Measurements from ENCODE around the gene CHST1. TPM values are rescaled to one million over a fixed set of nuclear protein-coding genes. Genes with fewer than 3 reads are reported as not detected.

Gene CHST1
- total RNA-seq, 2 experiments from 2014 or later = 0.35 TPM; not detected in 1

DNA sequence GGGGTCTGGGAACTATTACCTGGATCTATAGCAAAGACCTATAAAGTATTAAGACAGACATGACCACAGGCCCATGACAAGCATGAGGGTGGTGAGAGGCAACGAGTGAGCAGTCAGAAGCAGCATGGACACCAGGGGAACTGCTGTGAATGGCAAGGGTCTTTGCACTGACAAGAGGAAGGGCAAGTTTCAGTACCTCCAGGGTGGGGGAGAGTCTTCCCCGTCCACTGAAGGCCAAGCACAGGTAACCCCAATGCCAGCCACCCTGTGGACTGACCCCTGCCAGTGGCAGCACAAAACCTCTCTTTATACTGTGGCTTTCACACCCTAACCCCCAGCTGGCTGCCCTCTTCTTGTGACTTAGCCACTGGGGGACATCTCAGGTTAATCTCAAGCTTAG lies 55.5 kb downstream of the CHST1 start:
- H3K4me3 Mint-ChIP-seq = no peak overlapping the region
- H3K4me1 Mint-ChIP-seq = no peaks in the 10 kb centered on the region
- peaks cover 21% of the 10 kb centered on the region for H3K27me3 Mint-ChIP-seq
- no peak overlapping the region for H3K27ac Mint-ChIP-seq
- H3K9me3 Mint-ChIP-seq (ENCODE audit: low read depth) = no peaks in the 10 kb centered on the region
- CTCF ChIA-PET = no interaction called here
- H3K36me3 Mint-ChIP-seq = no peaks in the 10 kb centered on the region
- DNase-seq = peak; percentile 21
- no peak for ATAC-seq

DNA sequence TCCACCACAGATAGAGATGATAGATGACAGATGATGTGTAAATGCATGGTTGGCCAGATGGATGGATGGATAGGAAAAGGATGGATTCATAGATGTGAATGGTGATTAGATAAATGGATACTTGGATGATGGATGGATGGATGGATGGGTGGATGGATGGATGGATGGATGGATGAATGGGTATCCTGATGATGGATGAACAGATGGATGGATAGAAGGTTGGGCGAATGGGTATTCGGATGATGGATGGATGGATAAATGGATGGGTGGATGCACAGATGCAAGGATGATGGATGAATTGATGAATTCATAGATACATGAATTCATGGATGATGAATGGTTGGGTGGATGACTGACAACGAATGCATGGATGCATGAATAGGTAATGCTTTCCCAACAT lies 56.1 kb downstream of the CHST1 start:
- ATAC-seq = no peak
- H3K4me1 Mint-ChIP-seq = no peaks in the 10 kb centered on the region
- no peaks in the 10 kb centered on the region for H3K36me3 Mint-ChIP-seq
- no peaks in the 10 kb centered on the region for H3K9me3 Mint-ChIP-seq (ENCODE audit: low read depth)
- DNase-seq = peak; percentile 8
- CTCF ChIA-PET = no interaction called here
- no peak overlapping the region for H3K27ac Mint-ChIP-seq
- H3K4me3 Mint-ChIP-seq = no peak overlapping the region
- peaks cover 21% of the 10 kb centered on the region for H3K27me3 Mint-ChIP-seq

DNA sequence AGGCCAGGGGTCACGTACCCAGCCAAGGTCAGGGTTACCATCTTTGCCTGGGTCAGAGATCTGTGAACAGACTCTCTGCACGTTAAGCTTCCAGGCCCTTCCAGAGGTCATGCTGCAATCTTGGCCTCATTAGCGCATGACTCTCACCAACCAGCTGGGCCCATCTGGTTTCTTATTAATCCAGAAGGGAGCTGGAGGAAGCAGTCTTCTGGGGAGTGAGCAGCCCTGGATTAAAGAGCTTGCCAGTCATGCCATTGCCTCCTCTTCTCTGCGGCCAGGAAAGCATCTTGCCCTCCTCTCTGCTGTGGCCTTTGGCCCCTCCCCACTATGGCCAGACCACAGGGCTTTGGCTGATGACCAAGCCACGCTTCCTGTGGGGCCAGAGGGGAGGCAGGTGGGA lies 57.4 kb downstream of the CHST1 start:
- DNase-seq (peak; percentile 2), ATAC-seq (no peak)
- CTCF ChIA-PET = no interaction called here
- H3K4me1 Mint-ChIP-seq = no peaks in the 10 kb centered on the region
- no peaks in the 10 kb centered on the region for H3K9me3 Mint-ChIP-seq (ENCODE audit: low read depth)
- no peaks in the 10 kb centered on the region for H3K36me3 Mint-ChIP-seq
- peaks cover 27% of the 10 kb centered on the region for H3K27me3 Mint-ChIP-seq
- H3K4me3 Mint-ChIP-seq = no peak overlapping the region
- no peak overlapping the region for H3K27ac Mint-ChIP-seq

DNA sequence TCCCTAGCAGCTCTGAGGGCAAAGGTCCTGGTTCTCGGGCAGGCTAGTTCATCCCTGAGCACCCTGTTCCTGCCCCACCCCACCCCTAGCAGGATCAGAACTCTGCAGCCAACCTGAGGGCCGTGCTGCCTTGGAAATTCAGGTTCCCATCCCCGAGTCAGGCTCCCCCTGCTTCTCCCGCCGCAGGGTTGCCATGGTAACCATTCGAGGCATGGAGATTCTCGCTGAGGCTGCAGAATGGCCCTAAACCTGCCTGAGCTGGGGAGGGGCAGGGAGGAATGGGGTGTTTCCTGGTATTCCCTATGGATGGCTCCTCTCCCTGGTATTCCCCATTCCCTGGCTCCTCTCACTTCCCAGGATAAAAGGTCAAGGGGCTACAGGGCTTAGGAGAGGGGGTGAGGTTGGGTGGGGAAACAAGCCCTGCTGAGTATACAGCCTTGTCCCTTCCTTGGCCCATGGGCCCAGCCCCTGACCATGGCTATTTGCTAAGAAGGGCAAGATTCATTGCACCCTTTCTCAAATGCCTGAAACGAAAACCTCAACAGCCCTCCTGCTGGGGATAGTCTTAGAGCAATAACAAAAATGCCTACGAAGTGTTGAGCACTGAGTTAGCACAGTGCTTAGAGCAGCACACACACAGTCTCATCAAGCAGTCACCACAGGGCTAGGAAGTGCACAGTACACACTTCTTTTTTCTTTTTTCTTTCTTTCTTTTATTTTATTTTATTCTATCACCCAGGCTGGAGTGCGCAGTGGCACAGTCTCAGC lies 58.7 kb downstream of the CHST1 start:
- ATAC-seq = no peak
- no peaks in the 10 kb centered on the region for H3K36me3 Mint-ChIP-seq
- H3K4me1 Mint-ChIP-seq = no peaks in the 10 kb centered on the region
- H3K27me3 Mint-ChIP-seq = peaks cover 27% of the 10 kb centered on the region
- CTCF ChIA-PET = no interaction called here
- H3K27ac Mint-ChIP-seq = no peak overlapping the region
- H3K9me3 Mint-ChIP-seq (ENCODE audit: low read depth) = no peaks in the 10 kb centered on the region
- H3K4me3 Mint-ChIP-seq = no peak overlapping the region
- no peak for DNase-seq

DNA sequence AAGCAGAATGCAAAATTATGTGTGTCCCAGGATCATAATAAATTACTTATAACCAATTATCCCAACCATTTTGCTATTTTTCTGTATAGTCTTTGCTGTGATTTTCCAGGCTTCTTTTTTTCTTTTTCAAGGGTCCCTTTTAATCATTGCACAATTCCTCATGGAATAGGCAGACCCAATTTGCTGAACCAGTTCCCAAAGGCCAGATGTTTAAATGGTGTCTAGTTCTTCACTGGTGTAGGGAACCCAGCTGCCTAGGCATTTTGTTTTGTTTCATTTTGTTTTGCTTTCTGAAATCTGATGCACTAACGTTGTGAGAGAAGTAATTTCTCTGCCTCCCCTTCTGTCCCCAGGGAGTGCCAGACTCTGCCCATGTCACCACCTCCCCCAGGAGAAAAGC lies 60.4 kb downstream of the CHST1 start:
- peaks cover 26% of the 10 kb centered on the region for H3K27me3 Mint-ChIP-seq
- H3K27ac Mint-ChIP-seq = no peak overlapping the region
- DNase-seq (no peak), ATAC-seq (no peak)
- H3K4me1 Mint-ChIP-seq = no peaks in the 10 kb centered on the region
- no peaks in the 10 kb centered on the region for H3K9me3 Mint-ChIP-seq (ENCODE audit: low read depth)
- no peak overlapping the region for H3K4me3 Mint-ChIP-seq
- no peaks in the 10 kb centered on the region for H3K36me3 Mint-ChIP-seq
- CTCF ChIA-PET = no interaction called here

DNA sequence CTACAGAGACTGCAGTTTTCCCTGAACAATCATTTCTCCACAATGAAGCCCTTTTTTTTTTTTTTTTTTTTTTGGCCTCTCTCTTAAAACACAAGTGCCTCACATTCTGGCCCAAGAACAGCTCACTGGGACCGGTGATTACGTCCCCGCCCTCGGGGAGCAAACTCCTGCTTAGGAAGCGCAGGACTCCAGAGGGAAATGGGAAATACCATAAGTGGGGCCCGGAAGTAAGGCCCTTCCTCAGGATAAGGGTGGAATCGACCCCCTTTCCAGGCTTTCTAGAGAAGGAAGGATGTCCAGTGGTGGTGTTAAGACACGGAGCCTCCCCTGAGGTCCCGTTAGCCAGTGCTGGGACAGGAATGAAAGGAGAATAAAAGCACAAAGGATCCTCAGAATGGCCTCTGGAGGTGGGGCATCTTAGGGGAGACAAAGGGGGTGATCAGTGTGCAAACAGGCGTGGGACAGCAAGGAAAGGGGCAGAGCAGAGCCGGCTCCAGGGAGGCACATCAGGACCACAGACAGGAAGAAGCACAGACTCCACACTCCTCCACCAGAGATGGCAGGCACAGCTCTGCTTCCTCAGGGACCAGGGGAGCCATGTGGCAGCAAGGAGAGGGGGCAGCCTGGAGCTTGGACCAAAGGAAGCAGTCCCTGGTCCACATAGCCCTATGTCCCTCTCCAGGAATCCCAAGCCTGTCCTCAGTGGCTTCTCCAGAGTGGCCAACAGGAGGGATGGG lies 61.3 kb downstream of the CHST1 start:
- Mint-ChIP-seq H3K27me3 (peaks cover 24% of the 10 kb centered on the region), H3K27ac (no peak overlapping the region), H3K4me3 (no peak overlapping the region), H3K4me1 (no peaks in the 10 kb centered on the region), H3K36me3 (no peaks in the 10 kb centered on the region), H3K9me3 (ENCODE audit: low read depth) (no peaks in the 10 kb centered on the region)
- no peak for DNase-seq
- ATAC-seq = no peak
- CTCF ChIA-PET = no interaction called here

DNA sequence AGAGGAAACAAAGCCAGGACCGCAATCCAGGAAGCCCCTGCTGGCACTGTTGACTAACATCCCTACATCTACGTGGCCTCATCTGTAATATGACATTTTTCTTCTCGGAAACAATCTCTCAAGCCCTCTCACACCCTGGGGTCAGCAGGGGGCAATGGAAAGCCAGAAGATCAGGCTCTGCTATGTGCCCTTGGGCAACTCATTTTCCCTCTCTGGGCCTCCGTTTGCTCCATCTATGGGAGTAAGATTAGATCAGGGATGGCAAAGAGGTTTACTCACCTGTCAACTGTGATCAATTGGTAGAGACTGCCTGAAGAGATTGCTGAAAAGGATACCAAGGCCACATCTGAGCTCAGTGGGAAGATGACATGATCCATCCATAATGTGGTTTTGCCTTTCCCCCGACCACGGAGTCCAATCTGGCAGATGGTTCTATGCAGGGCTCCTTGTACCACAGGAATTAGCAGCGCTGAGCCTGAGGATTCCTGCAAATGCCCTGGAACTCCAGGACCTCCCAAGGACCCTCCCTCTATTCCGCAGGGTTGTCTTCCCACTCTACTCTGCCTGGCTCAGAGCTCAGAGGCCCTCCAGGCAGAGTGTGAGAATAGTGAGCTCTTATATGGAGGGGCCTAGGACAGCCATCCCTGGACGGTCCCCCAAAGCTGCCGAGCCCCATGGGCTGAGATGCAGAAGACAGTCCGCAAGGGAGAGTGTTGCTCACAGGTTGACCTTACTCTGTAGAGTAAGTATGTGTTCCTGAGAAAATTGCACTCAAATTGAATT lies 66.1 kb downstream of the CHST1 start:
- Mint-ChIP-seq H3K4me1 (no peaks in the 10 kb centered on the region), H3K36me3 (no peaks in the 10 kb centered on the region), H3K4me3 (no peak overlapping the region), H3K27ac (no peak overlapping the region), H3K27me3 (peaks cover 22% of the 10 kb centered on the region), H3K9me3 (ENCODE audit: low read depth) (no peaks in the 10 kb centered on the region)
- DNase-seq = no peak
- no peak for ATAC-seq
- CTCF ChIA-PET = no interaction called here

Small RNA genes lying within 50 kb of the gene (microRNA-seq; reads per million reads assigned to microRNA genes)
- gene MIR7154 = not detected

Other genes starting within 250 kb of the CHST1 start
- 10 to 100 TPM; 15.2 to 15.7 TPM for gene SLC35C1, start 139.5 kb upstream of the CHST1 start, total RNA-seq
- gene CRY2, start 181.9 kb upstream of the CHST1 start, total RNA-seq = 10 to 100 TPM; 22.5 to 23.3 TPM
- gene MAPK8IP1, start 220.0 kb upstream of the CHST1 start, total RNA-seq = under 1 TPM; 0.42 to 0.73 TPM
- gene FREY1, start 241.6 kb upstream of the CHST1 start, total RNA-seq = 1 to 10 TPM in 1 of 2 experiments, under 1 TPM in 1; 0.93 to 1.5 TPM

All from activated CD8-positive, alpha-beta memory T cell treated with anti-CD3 and anti-CD28 coated beads, Interleukin-2, amount 10 ng/mL, durations not matched to agents 7 days and 5 days (primary cell).